Suprapubic skin (tissue), 4 donors: Measurements from ENCODE around the gene AP3B2. TPM values are rescaled to one million over a fixed set of nuclear protein-coding genes. Genes with fewer than 3 reads are reported as not detected.

ENCODE experiments used
- DNase-seq, 2 donors: peaks; one replicate each; pipeline ENCODE4 v3.0.0-alpha.2; 2019; ENCODE audit warnings: low spot score in 2 of 2
- H3K27ac ChIP-seq: fragments of 200-600 bp; sonication (generic); one replicate; pipeline ENCODE4 v1.5.1; 2019
- H3K27me3 ChIP-seq: fragments of 200-600 bp; sonication (generic); one replicate; pipeline ENCODE4 v1.5.1; 2019
- H3K36me3 ChIP-seq: fragments of 200-600 bp; sonication (generic); one replicate; pipeline ENCODE4 v1.5.1; 2019
- H3K4me1 ChIP-seq: fragments of 200-600 bp; sonication (generic); one replicate; pipeline ENCODE4 v1.5.1; 2019
- H3K4me3 ChIP-seq: fragments of 200-600 bp; sonication (generic); one replicate; pipeline ENCODE4 v1.5.1; 2019; ENCODE audit warnings: mild to moderate bottlenecking
- H3K9me3 ChIP-seq: fragments of 200-600 bp; sonication (generic); one replicate; pipeline ENCODE4 v1.5.1; 2019
- EP300 ChIP-seq: sonication (generic); formaldehyde crosslinking; IDR thresholded peaks from one replicate; pipeline ENCODE4 v1.6.1; 2017; ENCODE audit warnings: antibody characterized with exemption
- POLR2A ChIP-seq, 2 donors: fragments of 450-650 bp; IDR thresholded peaks; one replicate each; pipeline ENCODE4 v1.6.1; 2017; ENCODE audit warnings: antibody characterized with exemption in 2 of 2, mild to moderate bottlenecking in 2 of 2, moderate library complexity in 2 of 2
- POLR2AphosphoS5 ChIP-seq, 3 donors: sonication (generic); formaldehyde crosslinking; IDR thresholded peaks; one replicate each; pipeline ENCODE4 v1.6.1; 2017; ENCODE audit warnings: antibody characterized with exemption in 3 of 3
- WGBS: methylation state at CpG from one replicate; pipeline ENCODE4 v1.1.5; 2018; 5-methylcytosine and 5-hydroxymethylcytosine counted together
- total RNA-seq, 4 donors: library from RNA; depleted of rRNA; stranded (reverse); fragments of >200 nt; gene quantifications; one replicate each; pipeline ENCODE4 v1.1.0, GENCODE V29; 2016
- TF ChIP-seq, protein P1 (sequence below), 2 donors: fragments of 200-600 bp in 1 of 2; fragments of 450-650 bp in 1 of 2; sonication (generic) in 1 of 2; IDR thresholded peaks; one replicate each; pipeline ENCODE4 v1.5.1; 2016 to 2019; ENCODE audit warnings: antibody characterized with exemption in 2 of 2, mild to moderate bottlenecking in 1 of 2, moderate library complexity in 1 of 2

The AP3B2 gene
- total RNA-seq, 4 donors from 2014 or later = 1.4 to 4.4 (median 2.8) TPM

DNA sequence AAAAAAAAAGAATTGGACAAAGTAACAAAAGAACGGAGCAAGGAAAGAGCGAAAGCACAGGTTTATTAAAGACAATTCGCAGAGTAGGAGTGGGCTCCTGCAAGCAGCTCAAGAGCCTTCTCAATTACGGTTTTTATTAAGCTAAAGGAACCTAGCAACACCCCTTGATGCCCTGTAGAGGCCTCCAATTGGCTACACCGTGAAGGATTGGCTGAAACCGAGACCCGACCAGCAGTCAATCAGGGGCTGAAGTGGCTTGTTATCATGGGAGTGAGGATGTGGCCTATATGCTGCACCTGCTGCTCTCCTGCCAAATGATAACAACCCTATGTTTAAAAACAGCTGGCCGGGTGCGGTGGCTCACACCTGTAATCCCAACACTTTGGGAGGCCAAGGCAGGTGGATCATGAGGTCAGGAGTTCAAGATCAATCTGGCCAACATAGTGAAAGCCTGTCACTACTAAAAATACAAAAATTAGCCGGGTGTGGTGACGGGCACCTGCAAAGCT, 20.4 kb upstream of the AP3B2 start:
- Histone ChIP-seq H3K36me3 (no peaks in the 10 kb centered on the region), H3K4me1 (no peaks in the 10 kb centered on the region), H3K27ac (no peak overlapping the region), H3K4me3 (no peak overlapping the region), H3K9me3 (no peaks in the 10 kb centered on the region), H3K27me3 (no peaks in the 10 kb centered on the region)
- TF ChIP-seq POLR2AphosphoS5 (IDR thresholded peaks at IDR 0.05) (no peak), POLR2A (IDR thresholded peaks at IDR 0.05) (no peak), EP300 (no peak)
- TF ChIP-seq, protein P1, sequence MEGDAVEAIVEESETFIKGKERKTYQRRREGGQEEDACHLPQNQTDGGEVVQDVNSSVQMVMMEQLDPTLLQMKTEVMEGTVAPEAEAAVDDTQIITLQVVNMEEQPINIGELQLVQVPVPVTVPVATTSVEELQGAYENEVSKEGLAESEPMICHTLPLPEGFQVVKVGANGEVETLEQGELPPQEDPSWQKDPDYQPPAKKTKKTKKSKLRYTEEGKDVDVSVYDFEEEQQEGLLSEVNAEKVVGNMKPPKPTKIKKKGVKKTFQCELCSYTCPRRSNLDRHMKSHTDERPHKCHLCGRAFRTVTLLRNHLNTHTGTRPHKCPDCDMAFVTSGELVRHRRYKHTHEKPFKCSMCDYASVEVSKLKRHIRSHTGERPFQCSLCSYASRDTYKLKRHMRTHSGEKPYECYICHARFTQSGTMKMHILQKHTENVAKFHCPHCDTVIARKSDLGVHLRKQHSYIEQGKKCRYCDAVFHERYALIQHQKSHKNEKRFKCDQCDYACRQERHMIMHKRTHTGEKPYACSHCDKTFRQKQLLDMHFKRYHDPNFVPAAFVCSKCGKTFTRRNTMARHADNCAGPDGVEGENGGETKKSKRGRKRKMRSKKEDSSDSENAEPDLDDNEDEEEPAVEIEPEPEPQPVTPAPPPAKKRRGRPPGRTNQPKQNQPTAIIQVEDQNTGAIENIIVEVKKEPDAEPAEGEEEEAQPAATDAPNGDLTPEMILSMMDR (IDR thresholded peaks at IDR 0.05) = no peak
- DNase-seq = no peak
- WGBS = 93% methylated on average over 11 of the region's 11 CpGs

DNA sequence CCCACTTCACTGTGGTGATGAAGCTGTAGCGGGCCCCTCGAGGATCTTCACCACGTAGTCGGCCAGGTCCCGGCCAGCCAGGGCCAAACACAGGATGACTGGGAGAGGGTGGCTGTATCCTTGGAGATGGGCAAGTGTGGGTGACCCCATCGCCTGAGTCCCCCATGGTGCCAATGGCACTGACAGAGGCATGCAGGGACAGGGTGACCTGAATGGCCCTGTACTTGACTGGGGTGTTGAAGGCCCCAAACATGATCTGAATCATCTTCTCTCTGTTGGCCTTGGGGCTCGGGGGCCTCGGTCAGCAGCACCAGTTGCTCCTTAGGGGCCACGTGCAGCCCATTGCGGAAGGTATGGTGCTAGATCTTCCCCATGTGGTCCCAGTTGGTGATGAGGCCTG, 17.1 kb upstream of the AP3B2 start:
- no peaks in the 10 kb centered on the region for H3K4me1 ChIP-seq
- no peak overlapping the region for H3K27ac ChIP-seq
- TF ChIP-seq EP300 (no peak), POLR2AphosphoS5 (IDR thresholded peaks at IDR 0.05) (no peak), POLR2A (IDR thresholded peaks at IDR 0.05) (no peak)
- TF ChIP-seq, protein P1 (IDR thresholded peaks at IDR 0.05) = no peak
- no peaks in the 10 kb centered on the region for H3K9me3 ChIP-seq
- H3K4me3 ChIP-seq = no peak overlapping the region
- H3K36me3 ChIP-seq = no peaks in the 10 kb centered on the region
- H3K27me3 ChIP-seq = no peaks in the 10 kb centered on the region
- DNase-seq = no peak
- 95% methylated on average over 10 of the region's 10 CpGs for WGBS

DNA sequence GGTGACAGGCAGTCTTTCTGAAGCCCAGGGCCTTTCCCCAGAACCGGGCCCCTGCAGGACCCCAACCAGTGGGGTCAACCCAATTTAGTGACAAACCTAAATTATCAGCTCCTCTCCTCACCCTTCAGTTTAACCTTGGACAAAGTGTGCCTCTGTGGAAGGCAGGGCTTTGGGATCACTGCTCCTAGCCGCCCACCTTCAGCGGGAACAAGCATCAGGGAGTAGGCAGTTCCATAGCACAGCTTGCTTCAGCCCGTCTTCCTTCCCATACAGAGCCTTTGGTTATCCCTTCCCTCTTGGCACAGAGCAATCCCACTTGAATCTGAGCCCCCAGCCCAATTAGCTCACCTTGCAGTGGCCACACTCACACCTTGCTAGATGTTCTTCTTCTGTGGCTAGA, 5.3 kb upstream of the AP3B2 start:
- TF ChIP-seq POLR2AphosphoS5 (IDR thresholded peaks at IDR 0.05) (no peak), EP300 (no peak), POLR2A (IDR thresholded peaks at IDR 0.05) (no peak)
- TF ChIP-seq, protein P1 (IDR thresholded peaks at IDR 0.05) = no peak
- WGBS = 91% methylated on average over 4 of the region's 4 CpGs
- Histone ChIP-seq H3K36me3 (no peaks in the 10 kb centered on the region), H3K4me1 (peaks cover 5% of the 10 kb centered on the region), H3K9me3 (no peaks in the 10 kb centered on the region), H3K27me3 (peaks cover 23% of the 10 kb centered on the region), H3K27ac (no peak overlapping the region), H3K4me3 (no peak overlapping the region)
- no peak for DNase-seq

DNA sequence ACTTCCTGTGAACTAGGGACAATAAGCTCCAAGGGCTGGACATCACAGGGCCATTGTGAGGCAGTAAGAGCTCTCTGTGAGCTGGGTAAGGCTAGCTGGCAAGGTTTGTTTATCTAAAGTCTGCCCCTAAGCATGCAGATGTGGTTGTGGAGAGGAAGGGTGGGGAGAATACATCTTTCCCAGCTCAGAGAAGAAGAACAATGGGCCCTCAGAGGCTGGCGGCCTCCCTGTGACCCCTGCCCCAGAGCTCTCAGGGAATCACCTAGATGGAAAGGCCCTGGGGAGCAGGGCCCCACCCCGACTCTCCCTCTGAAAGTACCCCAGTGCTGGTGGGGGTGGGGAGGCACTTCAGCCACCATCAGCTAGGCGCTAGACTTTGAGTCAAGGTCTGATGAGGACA, 4.3 kb upstream of the AP3B2 start:
- Histone ChIP-seq H3K27me3 (peaks cover 23% of the 10 kb centered on the region), H3K4me1 (peaks cover 12% of the 10 kb centered on the region), H3K36me3 (no peaks in the 10 kb centered on the region), H3K9me3 (no peaks in the 10 kb centered on the region), H3K27ac (no peak overlapping the region), H3K4me3 (no peak overlapping the region)
- WGBS = 85% methylated on average over 3 of the region's 3 CpGs
- TF ChIP-seq POLR2AphosphoS5 (IDR thresholded peaks at IDR 0.05) (no peak), EP300 (no peak), POLR2A (IDR thresholded peaks at IDR 0.05) (no peak)
- TF ChIP-seq, protein P1 (IDR thresholded peaks at IDR 0.05) = no peak
- DNase-seq = no peak

DNA sequence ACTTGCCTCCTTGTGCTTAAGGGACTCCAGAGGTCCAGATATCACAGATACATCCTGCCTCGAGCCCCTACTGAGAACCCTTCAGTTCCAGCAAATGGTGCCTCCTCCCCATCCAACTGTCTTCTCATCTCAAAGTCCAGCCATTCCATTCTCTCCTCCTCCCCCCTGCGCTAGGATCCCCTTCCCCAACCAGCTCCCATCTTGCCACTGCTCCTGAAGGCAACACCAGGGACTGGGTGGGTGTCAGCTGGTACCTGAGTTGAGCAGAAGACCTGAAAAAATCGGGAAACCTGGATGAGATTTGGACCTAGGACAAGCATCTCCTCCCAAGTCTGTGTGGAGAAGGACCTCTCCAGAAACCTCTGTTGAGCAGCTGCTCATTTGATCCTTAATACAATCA, 2.4 kb upstream of the AP3B2 start:
- Histone ChIP-seq H3K9me3 (no peaks in the 10 kb centered on the region), H3K4me3 (no peak overlapping the region), H3K27ac (no peak overlapping the region), H3K36me3 (no peaks in the 10 kb centered on the region), H3K27me3 (peaks cover 23% of the 10 kb centered on the region), H3K4me1 (peaks cover 14% of the 10 kb centered on the region)
- TF ChIP-seq EP300 = no peak
- TF ChIP-seq, protein P1 (IDR thresholded peaks at IDR 0.05) = no peak
- no peak for TF ChIP-seq POLR2AphosphoS5 (IDR thresholded peaks at IDR 0.05)
- no peak for TF ChIP-seq POLR2A (IDR thresholded peaks at IDR 0.05)
- WGBS = 97% methylated on average over 3 of the region's 3 CpGs
- DNase-seq = no peak
